Ishikawa (cell line): ENCODE measurements around the gene TCF21.

Experiments
- CEBPB ChIP-seq: IDR thresholded peaks from 2 replicates; pipeline ENCODE4 v1.6.1; 2012
- CREB1 ChIP-seq: IDR thresholded peaks from 2 replicates; pipeline ENCODE4 v1.6.1; 2012; ENCODE audit warnings: low read depth
- EGR1 ChIP-seq: IDR thresholded peaks from 2 replicates; pipeline ENCODE4 v1.6.1; 2012
- EP300 ChIP-seq: IDR thresholded peaks from 2 replicates; pipeline ENCODE4 v1.6.1; 2012; ENCODE audit warnings: borderline replicate concordance
- FOXM1 ChIP-seq: IDR thresholded peaks from 2 replicates; pipeline ENCODE4 v1.6.1; 2012; ENCODE audit warnings: low read depth, borderline replicate concordance
- NFIC ChIP-seq: IDR thresholded peaks from 2 replicates; pipeline ENCODE4 v1.6.1; 2012
- RAD21 ChIP-seq: IDR thresholded peaks from 2 replicates; pipeline ENCODE4 v1.6.1; 2012; ENCODE audit warnings: low read depth
- TAF1 ChIP-seq: IDR thresholded peaks from 2 replicates; pipeline ENCODE4 v1.6.1; 2012; ENCODE audit warnings: low read depth, mild to moderate bottlenecking
- TCF12 ChIP-seq: IDR thresholded peaks from 2 replicates; pipeline ENCODE4 v1.6.1; 2012; ENCODE audit warnings: low read depth
- TEAD4 ChIP-seq: IDR thresholded peaks from 2 replicates; pipeline ENCODE4 v1.6.1; 2012
- YY1 ChIP-seq: IDR thresholded peaks from 2 replicates; pipeline ENCODE4 v1.6.1; 2012; ENCODE audit warnings: low read depth
- ZBTB7A ChIP-seq: IDR thresholded peaks from 2 replicates; pipeline ENCODE4 v1.6.1; 2012; ENCODE audit warnings: low read depth
- TF ChIP-seq, protein P1 (sequence below): IDR thresholded peaks from 2 replicates; pipeline ENCODE4 v1.6.1; 2012
- TF ChIP-seq, protein P2 (sequence below): IDR thresholded peaks from 2 replicates; pipeline ENCODE4 v1.6.1; 2012
- TF ChIP-seq, protein P3 (sequence below): IDR thresholded peaks from 2 replicates; pipeline ENCODE4 v1.6.1; 2012; ENCODE audit warnings: low read depth, mild to moderate bottlenecking

Gene TCF21

DNA sequence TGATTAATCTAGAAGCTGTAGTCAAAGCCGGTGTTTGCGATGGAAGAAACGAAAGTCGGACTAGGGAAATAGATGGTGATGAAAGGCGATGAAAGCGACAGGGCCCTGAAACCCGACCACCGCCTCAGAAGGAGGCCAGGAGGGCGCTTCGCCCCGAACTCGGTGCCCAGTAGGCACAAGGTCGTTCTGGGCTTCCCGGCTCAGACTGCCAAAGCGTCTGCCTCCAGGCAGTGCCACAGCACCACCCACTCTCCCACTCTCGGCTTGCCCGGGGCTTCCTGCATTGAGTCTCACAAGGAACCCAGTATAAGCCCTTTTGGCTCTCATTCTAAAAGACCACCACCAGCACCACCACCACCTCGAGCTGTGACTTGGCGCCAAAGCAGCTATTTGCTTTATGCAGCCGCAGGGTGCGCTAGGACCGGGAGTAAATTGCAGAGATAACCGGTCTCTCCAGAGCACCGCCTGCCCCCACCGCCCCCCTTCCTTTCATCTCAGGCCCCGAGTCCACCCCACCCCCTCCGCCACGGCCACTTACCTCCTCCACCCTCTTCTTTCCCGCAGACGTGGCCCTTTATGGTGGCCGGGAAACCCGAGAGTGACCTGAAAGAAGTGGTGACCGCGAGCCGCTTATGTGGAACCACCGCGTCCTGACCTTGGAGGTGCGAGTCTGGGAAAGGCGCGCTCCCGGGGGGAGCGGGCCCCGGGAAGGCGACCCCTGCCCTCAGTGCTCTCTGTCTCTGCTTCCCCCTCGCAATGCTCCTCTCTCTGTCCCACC, 2.4 kb downstream of the TCF21 start:
- no peak for TF ChIP-seq CREB1
- TF ChIP-seq RAD21: no peak
- TF ChIP-seq, protein P1, sequence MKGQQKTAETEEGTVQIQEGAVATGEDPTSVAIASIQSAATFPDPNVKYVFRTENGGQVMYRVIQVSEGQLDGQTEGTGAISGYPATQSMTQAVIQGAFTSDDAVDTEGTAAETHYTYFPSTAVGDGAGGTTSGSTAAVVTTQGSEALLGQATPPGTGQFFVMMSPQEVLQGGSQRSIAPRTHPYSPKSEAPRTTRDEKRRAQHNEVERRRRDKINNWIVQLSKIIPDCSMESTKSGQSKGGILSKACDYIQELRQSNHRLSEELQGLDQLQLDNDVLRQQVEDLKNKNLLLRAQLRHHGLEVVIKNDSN: no peak
- TF ChIP-seq YY1: no peak
- no peak for TF ChIP-seq NFIC
- TF ChIP-seq TEAD4: no peak
- TF ChIP-seq EP300: no peak
- no peak for TF ChIP-seq ZBTB7A
- TF ChIP-seq, protein P2, sequence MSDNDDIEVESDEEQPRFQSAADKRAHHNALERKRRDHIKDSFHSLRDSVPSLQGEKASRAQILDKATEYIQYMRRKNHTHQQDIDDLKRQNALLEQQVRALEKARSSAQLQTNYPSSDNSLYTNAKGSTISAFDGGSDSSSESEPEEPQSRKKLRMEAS: no peak
- TF ChIP-seq CEBPB: no peak
- no peak for TF ChIP-seq EGR1
- no peak for TF ChIP-seq TAF1
- TF ChIP-seq, protein P3, sequence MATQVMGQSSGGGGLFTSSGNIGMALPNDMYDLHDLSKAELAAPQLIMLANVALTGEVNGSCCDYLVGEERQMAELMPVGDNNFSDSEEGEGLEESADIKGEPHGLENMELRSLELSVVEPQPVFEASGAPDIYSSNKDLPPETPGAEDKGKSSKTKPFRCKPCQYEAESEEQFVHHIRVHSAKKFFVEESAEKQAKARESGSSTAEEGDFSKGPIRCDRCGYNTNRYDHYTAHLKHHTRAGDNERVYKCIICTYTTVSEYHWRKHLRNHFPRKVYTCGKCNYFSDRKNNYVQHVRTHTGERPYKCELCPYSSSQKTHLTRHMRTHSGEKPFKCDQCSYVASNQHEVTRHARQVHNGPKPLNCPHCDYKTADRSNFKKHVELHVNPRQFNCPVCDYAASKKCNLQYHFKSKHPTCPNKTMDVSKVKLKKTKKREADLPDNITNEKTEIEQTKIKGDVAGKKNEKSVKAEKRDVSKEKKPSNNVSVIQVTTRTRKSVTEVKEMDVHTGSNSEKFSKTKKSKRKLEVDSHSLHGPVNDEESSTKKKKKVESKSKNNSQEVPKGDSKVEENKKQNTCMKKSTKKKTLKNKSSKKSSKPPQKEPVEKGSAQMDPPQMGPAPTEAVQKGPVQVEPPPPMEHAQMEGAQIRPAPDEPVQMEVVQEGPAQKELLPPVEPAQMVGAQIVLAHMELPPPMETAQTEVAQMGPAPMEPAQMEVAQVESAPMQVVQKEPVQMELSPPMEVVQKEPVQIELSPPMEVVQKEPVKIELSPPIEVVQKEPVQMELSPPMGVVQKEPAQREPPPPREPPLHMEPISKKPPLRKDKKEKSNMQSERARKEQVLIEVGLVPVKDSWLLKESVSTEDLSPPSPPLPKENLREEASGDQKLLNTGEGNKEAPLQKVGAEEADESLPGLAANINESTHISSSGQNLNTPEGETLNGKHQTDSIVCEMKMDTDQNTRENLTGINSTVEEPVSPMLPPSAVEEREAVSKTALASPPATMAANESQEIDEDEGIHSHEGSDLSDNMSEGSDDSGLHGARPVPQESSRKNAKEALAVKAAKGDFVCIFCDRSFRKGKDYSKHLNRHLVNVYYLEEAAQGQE: no peak
- no peak for TF ChIP-seq TCF12
- TF ChIP-seq FOXM1: no peak

DNA sequence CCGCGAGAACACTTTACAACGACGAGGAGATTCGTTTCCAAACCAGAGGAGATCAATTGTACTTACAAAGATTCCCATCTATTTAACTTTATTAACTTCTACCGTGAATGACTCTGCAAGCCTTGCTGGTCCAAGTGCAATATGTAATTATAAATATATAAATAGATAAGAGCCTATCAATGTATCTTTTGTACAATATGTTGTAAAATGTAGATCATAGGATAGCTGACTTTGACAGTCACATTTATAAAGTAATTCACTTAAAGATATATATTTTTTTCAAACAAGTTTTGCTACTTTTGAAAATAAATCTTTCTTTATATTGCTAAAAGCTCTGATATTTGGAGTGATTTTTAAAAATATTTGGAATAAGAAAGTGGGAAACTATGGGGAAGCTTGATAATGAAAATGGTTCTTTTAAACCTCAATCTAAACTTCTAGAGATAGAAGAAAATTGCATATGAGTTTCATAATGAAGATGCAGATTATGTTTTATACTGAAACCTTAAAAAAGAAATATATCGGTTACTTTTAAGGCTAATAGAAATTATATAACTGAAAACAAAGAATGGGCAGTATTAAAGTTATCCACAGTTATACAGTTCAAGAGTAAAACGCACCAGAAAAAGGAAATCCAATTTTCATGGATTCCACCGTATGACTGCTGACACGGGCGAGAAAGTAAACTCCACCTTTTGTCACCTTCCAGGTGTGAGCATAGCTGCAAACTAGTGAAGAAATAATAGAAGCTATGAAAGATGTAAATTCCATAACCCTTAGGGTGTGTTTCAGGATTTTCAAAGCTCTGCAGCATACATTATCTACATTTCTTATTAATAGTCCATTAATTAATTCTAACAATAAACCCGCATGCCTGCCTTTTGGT, 3.3 kb downstream of the TCF21 start:
- TF ChIP-seq, protein P2: no peak

DNA sequence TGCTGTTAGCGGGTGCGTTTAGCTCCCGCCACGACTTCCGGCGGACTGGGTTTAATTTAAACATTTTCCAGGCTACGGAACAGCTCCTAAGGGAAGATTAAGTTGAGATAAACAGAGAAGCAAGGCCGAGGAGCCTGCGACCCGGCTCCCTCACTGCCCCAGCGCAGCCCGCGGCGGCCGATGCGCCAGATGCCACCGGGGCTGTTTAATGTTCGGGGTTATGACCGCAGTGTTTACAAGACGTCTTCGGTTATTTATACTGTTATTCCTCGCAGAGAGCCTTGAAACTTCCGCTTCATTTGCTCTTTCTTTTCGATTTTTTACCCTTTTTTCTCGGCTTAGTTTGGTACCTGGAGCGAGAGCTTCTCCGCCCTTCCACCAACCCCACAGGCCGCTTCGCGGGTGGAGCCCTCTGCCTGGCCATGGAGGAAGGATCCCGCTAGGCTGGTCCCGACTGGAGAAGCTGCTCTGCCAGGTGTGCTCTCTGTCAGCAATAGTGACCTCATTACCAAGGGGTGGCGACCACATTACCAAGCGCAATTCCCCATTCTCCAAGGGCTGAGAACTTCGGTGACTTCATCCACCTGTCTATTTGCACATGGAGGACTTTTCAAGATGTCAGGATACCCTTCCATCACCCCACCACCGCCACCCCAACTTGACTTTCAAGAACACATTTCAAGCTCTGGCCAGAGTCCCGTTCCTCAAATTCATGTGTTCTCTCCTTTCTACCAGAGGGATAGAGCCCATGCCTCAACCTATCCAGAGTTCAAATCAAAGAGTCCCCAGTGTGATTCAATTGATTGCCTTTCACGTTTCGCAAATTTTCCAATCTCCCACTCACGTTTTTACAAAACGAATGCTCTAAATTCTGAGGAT, 4.1 kb downstream of the TCF21 start:
- TF ChIP-seq YY1 (no peak), TEAD4 (no peak), EP300 (no peak), TAF1 (no peak), EGR1 (no peak), FOXM1 (no peak), CEBPB (no peak), RAD21 (no peak), NFIC (no peak), CREB1 (no peak), ZBTB7A (no peak), TCF12 (no peak)
- TF ChIP-seq, protein P2: no peak
- TF ChIP-seq, protein P1: no peak
- TF ChIP-seq, protein P3: no peak

DNA sequence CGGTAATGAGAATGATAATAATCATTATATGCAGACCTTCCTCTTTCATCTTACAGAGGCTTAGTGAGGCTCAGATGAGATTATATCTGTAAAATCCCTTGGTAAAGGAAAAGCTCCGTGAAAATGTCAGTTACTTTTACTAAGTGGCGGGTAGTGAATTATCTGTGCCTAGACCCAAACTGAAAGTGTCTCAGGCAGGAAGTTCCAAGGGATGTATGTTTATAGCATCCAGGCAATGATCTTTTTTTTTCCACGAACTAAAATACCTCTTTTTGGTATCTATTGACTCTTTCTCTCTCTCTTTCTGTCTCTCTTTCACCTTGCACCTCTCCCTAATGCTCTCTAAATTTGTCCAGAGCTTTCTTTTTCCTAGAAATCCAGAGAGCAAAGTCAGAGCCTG, 5.0 kb downstream of the TCF21 start:
- TF ChIP-seq, protein P1: no peak
- TF ChIP-seq RAD21 (no peak), YY1 (no peak), EP300 (no peak), CREB1 (no peak), ZBTB7A (no peak), NFIC (no peak), CEBPB (no peak), TAF1 (no peak), FOXM1 (no peak)
- TF ChIP-seq, protein P2: no peak
